NOMO-1 (cell line): ENCODE results near the gene FAM3C.

ENCODE experiments used
- DNase-seq, 2 experiments: peaks; one replicate each; lab custom pipeline; 2025; ENCODE audit not compliant: unreplicated experiment in 2 of 2; lab: John Stamatoyannopoulos, UW

FAM3C gene

GRCh38 chr7:121303422-121304101 lies 92.5 kb downstream of the FAM3C start:
- no peak for DNase-seq

GRCh38 chr7:121302214-121302745 lies 93.8 kb downstream of the FAM3C start:
- DNase-seq: peak; percentile 48 to 69

GRCh38 chr7:121301446-121302213 lies 94.5 kb downstream of the FAM3C start:
- no peak for DNase-seq

- DNase-seq: no peak
Observed at GRCh38 chr7:121300685-121301420, 95.3 kb downstream of the FAM3C start.
